H1 (cell line): ENCODE results near the gene KLHL41. TPM values are rescaled to one million over a fixed set of nuclear protein-coding genes. Genes with fewer than 3 reads are reported as not detected.

Experiments
- CTCF ChIA-PET: fragments of 300-600 bp; sonication (Branson Sonifier 250); formaldehyde crosslinking; loops from one replicate; lab custom pipeline; 2021; ENCODE audit not compliant: partially characterized antibody; lab: Charles Lee
- POLR2A ChIA-PET: fragments of 300-600 bp; sonication (Branson Sonifier 250); formaldehyde crosslinking; loops from one replicate; lab custom pipeline; 2021; ENCODE audit warnings: inconsistent platforms; ENCODE audit not compliant: partially characterized antibody; lab: Charles Lee
- DNase-seq, 2 experiments: peaks; one replicate each; pipeline versions ENCODE4 v3.0.0 to v3.0.0-alpha.2; 2010 to 2022; ENCODE audit warnings: low spot score in 2 of 2, low read depth in 1 of 2, mixed read lengths in 1 of 2
- FAIRE-seq: peaks from 2 replicates; lab custom pipeline; 2011; peaks lifted over from hg19 to GRCh38; lab: Jason Lieb, UNC
- H2AFZ ChIP-seq: 2 replicates; pipeline ENCODE4 v1.8.1; 2012; ENCODE audit warnings: low read length, inconsistent platforms
- H2AK5ac ChIP-seq: 2 replicates; pipeline ENCODE4 v1.6.1; 2013; ENCODE audit warnings: low read depth, low read length
- H2BK120ac ChIP-seq: replicated peaks from 2 replicates; pipeline ENCODE3; 2013; ENCODE audit warnings: low read depth, low read length, inconsistent platforms
- H2BK12ac ChIP-seq: 2 replicates; pipeline ENCODE4 v1.6.1; 2013; ENCODE audit warnings: low read depth, low read length
- H2BK15ac ChIP-seq: 2 replicates; pipeline ENCODE4 v1.6.1; 2013; ENCODE audit warnings: low read length
- H2BK20ac ChIP-seq: 2 replicates; pipeline ENCODE4 v1.6.1; 2013; ENCODE audit warnings: low read length
- H2BK5ac ChIP-seq: 2 replicates; pipeline ENCODE4 v1.6.1; 2013; ENCODE audit warnings: low read depth, low read length
- H3K14ac ChIP-seq: 2 replicates; pipeline ENCODE4 v1.6.1; 2013; ENCODE audit warnings: inconsistent platforms; ENCODE audit not compliant: insufficient read length
- H3K18ac ChIP-seq: 2 replicates; pipeline ENCODE4 v1.6.1; 2013; ENCODE audit warnings: low read length; ENCODE audit errors: extremely low read depth
- H3K23ac ChIP-seq: 2 replicates; pipeline ENCODE4 v1.6.1; 2013; ENCODE audit warnings: inconsistent platforms; ENCODE audit not compliant: insufficient read length
- H3K23me2 ChIP-seq: 2 replicates; pipeline ENCODE4 v1.6.1; 2013; ENCODE audit warnings: low read depth, low read length
- H3K27ac ChIP-seq: 2 replicates; pipeline ENCODE4 v1.6.1; 2011; ENCODE audit warnings: low read depth, low read length, inconsistent platforms
- H3K27me3 ChIP-seq, 4 experiments: replicated peaks in 1 of 4; 1 replicate in 1 of 4; 2 replicates in 3 of 4; pipeline versions ENCODE4 v1.6.1 to v1.8.1; 2011 to 2013; ENCODE audit warnings: low read length in 3 of 4, mild to moderate bottlenecking in 3 of 4, inconsistent platforms in 2 of 4, mixed read lengths in 2 of 4, moderate library complexity in 1 of 4; ENCODE audit not compliant: control insufficient read depth in 3 of 4, insufficient read depth in 3 of 4; ENCODE audit errors: extremely low read depth in 1 of 4
- H3K36me3 ChIP-seq, 4 experiments: 2 replicates each; pipeline versions ENCODE4 v1.6.1 to v1.8.1; 2011 to 2013; ENCODE audit warnings: mild to moderate bottlenecking in 4 of 4, low read length in 3 of 4, moderate library complexity in 2 of 4, control low read depth in 1 of 4, inconsistent platforms in 1 of 4; ENCODE audit not compliant: insufficient read depth in 4 of 4, control insufficient read depth in 2 of 4
- H3K4ac ChIP-seq: replicated peaks from 2 replicates; pipeline ENCODE3; 2013; ENCODE audit warnings: low read length, low read depth, mixed read lengths, inconsistent platforms; ENCODE audit not compliant: insufficient read length
- H3K4me1 ChIP-seq, 4 experiments: replicated peaks in 1 of 4; 1 replicate in 1 of 4; 2 replicates in 3 of 4; pipeline versions ENCODE4 v1.6.1 to v1.8.1; 2011 to 2013; ENCODE audit warnings: low read length in 3 of 4, inconsistent platforms in 2 of 4, mixed read lengths in 1 of 4; ENCODE audit not compliant: insufficient read depth in 4 of 4, control insufficient read depth in 3 of 4
- H3K4me2 ChIP-seq, 2 experiments: 2 replicates each; pipeline versions ENCODE4 v1.6.1 to v1.8.1; 2011 to 2013; ENCODE audit warnings: low read depth in 2 of 2, low read length in 2 of 2, control low read depth in 1 of 2, inconsistent platforms in 1 of 2, mild to moderate bottlenecking in 1 of 2; ENCODE audit not compliant: insufficient read depth in 1 of 2
- H3K4me3 ChIP-seq, 4 experiments: fragments of 200-600, 300-600 bp in 1 of 4; sonication (generic), shearing (Covaris generic), sonication (Bioruptor Twin) in 1 of 4; 2 replicates each; pipeline versions ENCODE4 v1.5.1 to v1.8.1; 2011 to 2016; ENCODE audit warnings: low read length in 4 of 4, low read depth in 3 of 4, control low read depth in 2 of 4, inconsistent platforms in 2 of 4, mild to moderate bottlenecking in 2 of 4, mixed read lengths in 1 of 4, moderate library complexity in 1 of 4; ENCODE audit not compliant: insufficient read depth in 2 of 4; ENCODE audit errors: extremely low read depth in 1 of 4
- H3K56ac ChIP-seq: replicated peaks from 2 replicates; pipeline ENCODE3; 2013; ENCODE audit warnings: low read depth, mild to moderate bottlenecking, mixed read lengths, low read length, inconsistent platforms; ENCODE audit not compliant: insufficient read length
- H3K79me1 ChIP-seq: 2 replicates; pipeline ENCODE4 v1.6.1; 2013; ENCODE audit warnings: low read depth, low read length, control low read depth
- H3K79me2 ChIP-seq, 2 experiments: 2 replicates each; pipeline versions ENCODE4 v1.6.1 to v1.8.1; 2012 to 2013; ENCODE audit warnings: low read length in 2 of 2, mild to moderate bottlenecking in 2 of 2, inconsistent platforms in 1 of 2; ENCODE audit not compliant: insufficient read depth in 2 of 2, control insufficient read depth in 1 of 2
- H3K9ac ChIP-seq, 4 experiments: replicated peaks in 1 of 4; 1 replicate in 1 of 4; 2 replicates in 3 of 4; pipeline versions ENCODE4 v1.6.1 to v1.8.1; 2011 to 2013; ENCODE audit warnings: low read depth in 3 of 4, low read length in 3 of 4, control low read depth in 2 of 4, mild to moderate bottlenecking in 2 of 4, moderate library complexity in 2 of 4, inconsistent platforms in 1 of 4; ENCODE audit errors: extremely low read depth in 1 of 4
- H3K9me3 ChIP-seq, 2 experiments: 2 replicates each; pipeline versions ENCODE4 v1.6.1 to v1.8.1; 2012 to 2013; ENCODE audit warnings: mild to moderate bottlenecking in 2 of 2, moderate library complexity in 2 of 2, control low read depth in 1 of 2, inconsistent platforms in 1 of 2, low read depth in 1 of 2, low read length in 1 of 2, mixed read lengths in 1 of 2; ENCODE audit not compliant: insufficient read depth in 2 of 2
- H4K20me1 ChIP-seq, 2 experiments: replicated peaks in 1 of 2; 2 replicates each; pipeline versions ENCODE3 to v1.8.1; 2011 to 2013; ENCODE audit warnings: inconsistent platforms in 2 of 2, low read length in 2 of 2, mild to moderate bottlenecking in 1 of 2; ENCODE audit not compliant: insufficient read depth in 2 of 2, control insufficient read depth in 1 of 2
- H4K5ac ChIP-seq: 2 replicates; pipeline ENCODE4 v1.6.1; 2013; ENCODE audit warnings: low read length, low read depth, mixed read lengths, inconsistent platforms; ENCODE audit not compliant: insufficient read length
- H4K8ac ChIP-seq: 2 replicates; pipeline ENCODE4 v1.8.0; 2013; ENCODE audit warnings: mild to moderate bottlenecking, moderate library complexity, low read length, inconsistent platforms; ENCODE audit not compliant: insufficient read depth; ENCODE audit errors: extremely low read depth
- H4K91ac ChIP-seq: replicated peaks from 2 replicates; pipeline ENCODE3; 2013; ENCODE audit warnings: low read length, mixed read lengths, inconsistent platforms; ENCODE audit not compliant: insufficient read length
- BRCA1 ChIP-seq: IDR thresholded peaks from 2 replicates; pipeline ENCODE4 v1.6.1; 2012; ENCODE audit warnings: low read depth, low read length, improper control_type of control experiment
- CBX8 ChIP-seq: fragments of 300-800, 300-1000 bp; sonication (generic); IDR thresholded peaks from 2 replicates; pipeline ENCODE4 v1.7.1; 2016; ENCODE audit warnings: low read depth, low read length, borderline replicate concordance
- EZH2 ChIP-seq: fragments of 200-600 bp; sonication (generic); IDR thresholded peaks from 2 replicates; pipeline ENCODE4 v1.7.1; 2012; ENCODE audit warnings: low read depth, mild to moderate bottlenecking, moderate library complexity, low read length, inconsistent platforms; ENCODE audit not compliant: severe bottlenecking
- JUND ChIP-seq: IDR thresholded peaks from 2 replicates; pipeline ENCODE4 v1.6.1; 2011; ENCODE audit warnings: mild to moderate bottlenecking, improper control_type of control experiment, low read length
- KDM1A ChIP-seq: fragments of 200-600, 300-600 bp; sonication (generic); IDR thresholded peaks from 2 replicates; pipeline ENCODE4 v1.7.1; 2016; ENCODE audit warnings: mild to moderate bottlenecking, low read length, borderline replicate concordance
- MAFK ChIP-seq: IDR thresholded peaks from 2 replicates; pipeline ENCODE4 v1.6.1; 2012; ENCODE audit warnings: low read depth, mild to moderate bottlenecking, improper control_type of control experiment, low read length
- PHF8 ChIP-seq: fragments of 200-600 bp; sonication (generic); conservative IDR thresholded peaks from 2 replicates; pipeline ENCODE4 v1.7.1; 2012; ENCODE audit warnings: low read depth, mild to moderate bottlenecking, inconsistent platforms, low read length, moderate library complexity
- RFX5 ChIP-seq: IDR thresholded peaks from 2 replicates; pipeline ENCODE4 v1.6.1; 2011; ENCODE audit warnings: low read depth, low read length, improper control_type of control experiment, borderline replicate concordance
- RXRA ChIP-seq: IDR thresholded peaks from 2 replicates; pipeline ENCODE4 v1.6.1; 2011; ENCODE audit warnings: low read depth, mild to moderate bottlenecking, low read length, moderate library complexity; ENCODE audit not compliant: insufficient read depth
- SAP30 ChIP-seq: fragments of 300-600 bp; sonication (generic); IDR thresholded peaks from 2 replicates; pipeline ENCODE4 v1.7.1; 2012; ENCODE audit warnings: low read length, moderate library complexity, mild to moderate bottlenecking, inconsistent platforms; ENCODE audit not compliant: insufficient read depth, insufficient replicate concordance
- TCF12 ChIP-seq: IDR thresholded peaks from 2 replicates; pipeline ENCODE4 v1.6.1; 2011; ENCODE audit warnings: low read depth, mild to moderate bottlenecking, low read length
- TEAD4 ChIP-seq: IDR thresholded peaks from 2 replicates; pipeline ENCODE4 v1.6.1; 2012; ENCODE audit warnings: low read depth, low read length, inconsistent platforms, mixed read lengths
- WGBS, 2 experiments: shearing (Covaris generic) in 1 of 2; methylation state at CpG; one replicate each; pipeline versions ENCODE4 v1.1.6 to v1.1.7; 2013 to 2015; ENCODE audit warnings: low lambda C conversion rate in 2 of 2, mixed read lengths in 2 of 2, inconsistent platforms in 1 of 2, low coverage in 1 of 2, missing lambda C conversion rate in 1 of 2; ENCODE audit not compliant: insufficient replicate concordance in 2 of 2, insufficient coverage in 1 of 2, insufficient read length in 1 of 2; ENCODE audit errors: extremely low coverage in 1 of 2, missing lambda C conversion rate in 1 of 2; 5-methylcytosine and 5-hydroxymethylcytosine counted together
- polyA plus RNA-seq, 7 experiments: library from polyadenylated mRNA; depleted of rRNA in 3 of 7; stranded (reverse) in 5 of 7; unstranded in 2 of 7; fragments of >200 nt in 5 of 7; fragments of 200-250 nt in 2 of 7; gene quantifications; 1 replicate in 5 of 7; 2 replicates in 1 of 7; 4 replicates in 1 of 7; pipeline versions ENCODE4 v1.2.1 to v1.2.3, GENCODE V29; 2011 to 2013; ENCODE audit warnings: missing spikeins in 2 of 7, mixed read lengths in 2 of 7
- total RNA-seq: library from RNA; stranded (reverse); fragmentation: NEBNext Ultra II Directional; extraction: Animal tissue kit (Norgen Biotek cat#: 25700); gene quantifications from 2 replicates; pipeline ENCODE4 v1.2.1, GENCODE V29; 2021
- TF ChIP-seq, protein P1 (sequence below): IDR thresholded peaks from 2 replicates; pipeline ENCODE4 v1.6.1; 2012; ENCODE audit warnings: inconsistent platforms
- TF ChIP-seq, protein P2 (sequence below): IDR thresholded peaks from 2 replicates; pipeline ENCODE4 v1.6.1; 2012; ENCODE audit warnings: inconsistent platforms

Gene KLHL41
- total and polyA plus RNA-seq, 2 of the 8 experiments (the other 6 are each of a cell fraction or from before 2014, with no cell fraction given): not detected

DNA sequence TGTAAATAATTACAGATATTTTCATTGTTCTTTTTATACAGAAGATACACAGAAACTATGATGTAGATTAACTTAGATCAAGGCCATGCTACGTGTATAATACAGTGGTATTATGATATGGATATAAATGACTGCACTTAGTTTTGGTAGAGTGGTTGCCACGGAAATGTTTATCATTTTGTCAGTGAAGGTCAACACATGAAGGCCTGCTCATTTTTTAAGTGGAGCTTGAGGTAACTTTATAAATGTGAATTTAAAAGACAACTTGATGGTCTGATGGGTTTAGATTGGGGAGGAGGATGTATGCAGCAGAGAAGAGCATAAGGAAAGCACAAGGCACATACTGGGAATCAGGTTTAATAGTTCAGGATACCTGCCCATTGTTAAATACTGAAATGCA, 44.6 kb upstream of the KLHL41 start:
- Histone ChIP-seq H2BK20ac (no peak overlapping the region), H3K27ac (no peak overlapping the region), H3K4me2 (no peak overlapping the region), H3K79me1 (no peaks in the 10 kb centered on the region), H3K79me2 (no peaks in the 10 kb centered on the region), H3K4me3 (no peak overlapping the region), H4K8ac (no peak overlapping the region), H4K91ac (no peak overlapping the region), H2AFZ (no peak overlapping the region), H2BK120ac (no peak overlapping the region), H3K23ac (no peak overlapping the region), H3K9ac (no peak overlapping the region), H2AK5ac (no peak overlapping the region), H3K4ac (no peak overlapping the region), H4K20me1 (no peaks in the 10 kb centered on the region), H3K23me2 (no peaks in the 10 kb centered on the region), H2BK12ac (no peak overlapping the region), H2BK5ac (no peak overlapping the region), H3K14ac (no peak overlapping the region), H3K27me3 (no peaks in the 10 kb centered on the region), H3K9me3 (no peaks in the 10 kb centered on the region), H3K36me3 (no peaks in the 10 kb centered on the region), H4K5ac (no peak overlapping the region), H3K18ac (no peak overlapping the region), H3K56ac (no peak overlapping the region), H3K4me1 (no peaks in the 10 kb centered on the region), H2BK15ac (no peak overlapping the region)
- FAIRE-seq: no peak
- CTCF ChIA-PET: no interaction called here
- 82% methylated on average over 2 of the region's 2 CpGs; no CpG with 5 or more reads in 1 of the 2 experiments for WGBS, 2 experiments
- no peak for DNase-seq
- POLR2A ChIA-PET: interaction anchor here (0.6 kb wide), 1 partner anchor 325 kb away, joined by 3 read pairs; no protein-coding TSS in a partner anchor
- TF ChIP-seq RFX5: no peak
- no peak for TF ChIP-seq KDM1A
- no peak for TF ChIP-seq MAFK
- TF ChIP-seq, protein P1, sequence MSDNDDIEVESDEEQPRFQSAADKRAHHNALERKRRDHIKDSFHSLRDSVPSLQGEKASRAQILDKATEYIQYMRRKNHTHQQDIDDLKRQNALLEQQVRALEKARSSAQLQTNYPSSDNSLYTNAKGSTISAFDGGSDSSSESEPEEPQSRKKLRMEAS: no peak
- no peak for TF ChIP-seq CBX8
- no peak for TF ChIP-seq TCF12
- TF ChIP-seq JUND: no peak
- no peak for TF ChIP-seq TEAD4
- no peak for TF ChIP-seq PHF8
- no peak for TF ChIP-seq SAP30
- TF ChIP-seq BRCA1: no peak
- no peak for TF ChIP-seq EZH2
- TF ChIP-seq RXRA: no peak
- TF ChIP-seq, protein P2, sequence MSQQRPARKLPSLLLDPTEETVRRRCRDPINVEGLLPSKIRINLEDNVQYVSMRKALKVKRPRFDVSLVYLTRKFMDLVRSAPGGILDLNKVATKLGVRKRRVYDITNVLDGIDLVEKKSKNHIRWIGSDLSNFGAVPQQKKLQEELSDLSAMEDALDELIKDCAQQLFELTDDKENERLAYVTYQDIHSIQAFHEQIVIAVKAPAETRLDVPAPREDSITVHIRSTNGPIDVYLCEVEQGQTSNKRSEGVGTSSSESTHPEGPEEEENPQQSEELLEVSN: no peak
